K562 (cell line): ENCODE data around the gene NOS1. TPM values are rescaled to one million over a fixed set of nuclear protein-coding genes. Genes with fewer than 3 reads are reported as not detected.

Experiments
- ATAC-seq: fragments of 200-7000 bp; cut with Tn5 transposase; 3 replicates; pipeline ENCODE4 v1.9.1; 2020; ENCODE audit warnings: moderate library complexity
- BruUV-seq: library from RNA; stranded (reverse); fragments of 400-500 nt; replicated peaks from 2 replicates; lab custom pipeline; 2021; lab: Mats Ljungman, UMichigan
- CTCF ChIA-PET: fragments of 300-600 bp; formaldehyde crosslinking; extraction: SDS; loops from one replicate; lab custom pipeline; 2021; ENCODE audit warnings: low intra/inter-chr PET ratio; lab: Yijun Ruan, JAX
- POLR2A ChIA-PET: fragments of 300-600, 350-650 bp; sonication (Branson Sonifier 250); formaldehyde crosslinking; extraction: SDS; loops from one replicate; lab custom pipeline; 2021; ENCODE audit warnings: antibody characterized with exemption, inconsistent platforms; lab: Yijun Ruan, JAX
- DNase-seq, 4 experiments: peaks; one replicate each; pipeline versions ENCODE4 v3.0.0 to v3.0.0-alpha.2; 2011 to 2018; ENCODE audit warnings: low spot score in 3 of 4, mixed read lengths in 3 of 4; ENCODE audit errors: extremely low read depth in 1 of 4
- FAIRE-seq: peaks from 2 replicates; lab custom pipeline; 2011; peaks lifted over from hg19 to GRCh38; lab: Jason Lieb, UNC
- H2AFZ ChIP-seq: 2 replicates; pipeline ENCODE4 v1.6.0; 2011; ENCODE audit warnings: low read depth, low read length, control low read depth, inconsistent platforms
- H3K27ac ChIP-seq: fragments of 200-600 bp; 3 replicates; pipeline ENCODE4 v1.8.0; 2011; ENCODE audit warnings: low read depth, mild to moderate bottlenecking, control low read depth, inconsistent platforms, low read length, moderate library complexity, mixed read lengths; ENCODE audit errors: extremely low read depth
- H3K27me3 ChIP-seq, 2 experiments: fragments of 300-600 bp in 1 of 2; 2 replicates in 1 of 2; 3 replicates in 1 of 2; pipeline versions ENCODE4 v1.6.0 to v1.8.0; 2011; ENCODE audit warnings: inconsistent platforms in 2 of 2, low read length in 2 of 2, mild to moderate bottlenecking in 1 of 2, mixed read lengths in 1 of 2, moderate library complexity in 1 of 2; ENCODE audit not compliant: control insufficient read depth in 2 of 2, insufficient read depth in 2 of 2
- H3K36me3 ChIP-seq: fragments of 300-600 bp; 3 replicates; pipeline ENCODE4 v1.8.0; 2011; ENCODE audit warnings: mild to moderate bottlenecking, low read length, inconsistent platforms; ENCODE audit not compliant: control insufficient read depth, insufficient read depth
- H3K4me1 ChIP-seq, 2 experiments: fragments of 200-600 bp in 1 of 2; replicated peaks in 1 of 2; 2 replicates in 1 of 2; 3 replicates in 1 of 2; pipeline versions ENCODE4 v1.5.1 to v1.8.0; 2011; ENCODE audit warnings: inconsistent platforms in 2 of 2, low read length in 2 of 2, mild to moderate bottlenecking in 1 of 2, mixed read lengths in 1 of 2, moderate library complexity in 1 of 2; ENCODE audit not compliant: control insufficient read depth in 2 of 2, insufficient read depth in 2 of 2
- H3K4me2 ChIP-seq: 2 replicates; pipeline ENCODE4 v1.6.1; 2011; ENCODE audit warnings: low read length, control low read depth, inconsistent platforms, mixed read lengths; ENCODE audit not compliant: insufficient read depth
- H3K4me3 ChIP-seq: fragments of 200-600 bp; sonication (generic), shearing (Covaris generic); 2 replicates; pipeline ENCODE4 v1.5.1; 2016; ENCODE audit warnings: control low read depth, inconsistent platforms
- H3K79me2 ChIP-seq: fragments of 200-600 bp; 3 replicates; pipeline ENCODE4 v1.8.0; 2011; ENCODE audit warnings: low read length, inconsistent platforms; ENCODE audit not compliant: control insufficient read depth, insufficient read depth
- H3K9ac ChIP-seq, 2 experiments: 2 replicates each; pipeline versions ENCODE4 v1.6.0 to v1.6.1; 2011; ENCODE audit warnings: low read depth in 2 of 2, low read length in 2 of 2, control low read depth in 1 of 2, inconsistent platforms in 1 of 2, mild to moderate bottlenecking in 1 of 2, mixed read lengths in 1 of 2; ENCODE audit not compliant: insufficient read depth in 1 of 2
- H3K9me1 ChIP-seq: one replicate; pipeline ENCODE4 v1.6.0; 2011; ENCODE audit warnings: inconsistent platforms, mild to moderate bottlenecking, low read length, moderate library complexity; ENCODE audit not compliant: control insufficient read depth, insufficient read depth
- H3K9me3 ChIP-seq: replicated peaks from 2 replicates; pipeline ENCODE4 v1.5.1; 2011; ENCODE audit warnings: low read depth, low read length, inconsistent platforms; ENCODE audit not compliant: control insufficient read depth, insufficient read depth
- H4K20me1 ChIP-seq: replicated peaks from 2 replicates; pipeline ENCODE4 v1.6.1; 2011; ENCODE audit warnings: low read length, inconsistent platforms, mixed read lengths; ENCODE audit not compliant: control insufficient read depth, insufficient read depth
- CREM ChIP-seq: IDR thresholded peaks from 2 replicates; pipeline ENCODE4 v1.6.1; 2014; ENCODE audit warnings: antibody characterized with exemption, low read depth
- CTCF ChIP-seq, 3 experiments: IDR thresholded peaks in 2 of 3; conservative IDR thresholded peaks in 1 of 3; 2 replicates each; pipeline ENCODE4 v1.5.1; 2011 to 2012; ENCODE audit warnings: low read length in 3 of 3, mild to moderate bottlenecking in 3 of 3, control low read depth in 2 of 3, improper control_type of control experiment in 1 of 3, inconsistent platforms in 1 of 3, low read depth in 1 of 3, mixed read lengths in 1 of 3, moderate library complexity in 1 of 3; ENCODE audit not compliant: insufficient read depth in 2 of 3
- PBX2 ChIP-seq, 2 experiments: IDR thresholded peaks in 1 of 2; conservative IDR thresholded peaks in 1 of 2; 2 replicates each; pipeline ENCODE4 v1.6.1; 2016; ENCODE audit warnings: low read depth in 2 of 2, mild to moderate bottlenecking in 1 of 2, missing compliant biosample characterization in 1 of 2, missing genetic modification characterization in 1 of 2, moderate library complexity in 1 of 2
- POLR3G ChIP-seq: IDR thresholded peaks from 2 replicates; pipeline ENCODE4 v1.6.1; 2011; ENCODE audit not compliant: insufficient read length, insufficient replicate concordance; ENCODE audit errors: extremely low read depth
- REST ChIP-seq, 2 experiments: fragments of 450-650 bp; formaldehyde crosslinking in 1 of 2; IDR thresholded peaks; 2 replicates each; pipeline versions ENCODE4 v1.4.0 to v1.6.1; 2014 to 2020; ENCODE audit warnings: mild to moderate bottlenecking in 2 of 2, borderline replicate concordance in 1 of 2, low read depth in 1 of 2
- ZNF696 ChIP-seq: fragments of 250-450 bp; sonication (Bioruptor Pico); conservative IDR thresholded peaks from 2 replicates; pipeline ENCODE4 v1.4.0; 2020; ENCODE audit warnings: mild to moderate bottlenecking, moderate library complexity
- WGBS: fragments of 100-300 bp; shearing (Covaris generic); methylation state at CpG from one replicate; pipeline ENCODE4 v1.1.6; 2016; ENCODE audit warnings: low coverage, mixed read lengths; ENCODE audit not compliant: insufficient coverage; ENCODE audit errors: missing lambda C conversion rate; 5-methylcytosine and 5-hydroxymethylcytosine counted together
- in situ Hi-C: fragments of 300-500 bp; cut with MboI; formaldehyde crosslinking; loops from 4 replicates; pipeline ENCODE4 v1.15.0; 2018; ENCODE audit warnings: inconsistent platforms, mixed read lengths
- intact Hi-C: fragments of 100-400 bp; cut with micrococcal nuclease; formaldehyde crosslinking; loops from 2 replicates; pipeline ENCODE4 v1.14.2; 2022
- polyA plus RNA-seq, 8 experiments: library from polyadenylated mRNA; depleted of rRNA in 4 of 8; stranded (reverse) in 5 of 8; unstranded in 3 of 8; fragments of >200 nt; fragmentation: Nextera tagmentation in 2 of 8; fragmentation: Illumina TruSeq in 1 of 8; extraction: Ambion mirVana in 2 of 8; extraction: Trizol in 1 of 8; gene quantifications; 2 replicates each; pipeline versions ENCODE4 v1.2.1 to v1.2.3, GENCODE V29; 2011 to 2014; ENCODE audit warnings: inconsistent platforms in 1 of 8, missing spikeins in 1 of 8
- total RNA-seq, 7 experiments: library from RNA; depleted of rRNA in 6 of 7; stranded (reverse); fragments of >200 nt in 6 of 7; fragmentation: Illumina TruSeq in 2 of 7; extraction: Trizol in 2 of 7; gene quantifications; 2 replicates each; pipeline versions ENCODE4 v1.2.1 to v1.2.3, GENCODE V29; 2011 to 2021; ENCODE audit warnings: low replicate concordance in 1 of 7

NOS1 gene
- total and polyA plus RNA-seq, 9 of the 15 experiments (the other 6 are each of a cell fraction or from before 2014, with no cell fraction given): not detected

- peak; percentile 77 to 84 (median 79) for DNase-seq
- ChIA-PET POLR2A (interaction anchor here (0.7 to 0.8 kb wide), 2 partner anchors 69 to 670 kb away, joined by 3 read pairs; no protein-coding TSS in a partner anchor), CTCF (interaction anchor here (0.7 to 4.3 kb wide), 6 partner anchors 131 to 487 kb away, joined by 3 to 35 read pairs (median 7); no protein-coding TSS in a partner anchor)
- no peak overlapping the region for H3K4me2 ChIP-seq
- peak; percentile 96 for FAIRE-seq
- H3K9ac ChIP-seq: no peak overlapping the region
- H3K27ac ChIP-seq: no peak overlapping the region
- in situ Hi-C loops: loop anchor here (5.0 kb wide), 1 partner anchor 465 kb away; no protein-coding TSS in a partner anchor
- no peaks in the 10 kb centered on the region for H3K9me3 ChIP-seq
- peak; percentile 92 for ATAC-seq
- H3K27me3 ChIP-seq: peaks cover 0 to 14% of the 10 kb centered on the region in 2 experiments; a peak in 2 of 5 replicates
- no peak overlapping the region for H2AFZ ChIP-seq
- under 1% methylated on average over 12 of the region's 12 CpGs for WGBS
- no peaks in the 10 kb centered on the region for H3K9me1 ChIP-seq
- H4K20me1 ChIP-seq: 0 out of 2 replicates have a peak, but pooled peaks cover 3% of the 10 kb centered on the region
- H3K4me1 ChIP-seq: no peaks in the 10 kb centered on the region
- no peaks in the 10 kb centered on the region for H3K36me3 ChIP-seq
- H3K4me3 ChIP-seq: no peak overlapping the region
- no TSS peak for BruUV-seq
- no peaks in the 10 kb centered on the region for H3K79me2 ChIP-seq
- intact Hi-C loops: loop anchor here (1.0 to 10.0 kb wide), 5 partner anchors 105 to 470 kb away; no protein-coding TSS in a partner anchor
- TF ChIP-seq PBX2 (CRISPR knock-in tag; IDR thresholded peaks at IDR 0.05; ENCODE audit: low read depth): no peak
- no peak for TF ChIP-seq PBX2 (tag; conservative IDR thresholded peaks at IDR 0.05; ENCODE audit: low read depth)
- peak; percentile 84 to 91 (median 86) for TF ChIP-seq CTCF (IDR thresholded peaks at IDR 0.05 in 2 of 3, conservative IDR thresholded peaks at IDR 0.05 in 1 of 3; ENCODE audit: insufficient read depth in 2 of 3, low read depth in 1 of 3, low read length in 3 of 3)
- peak; percentile 75 for TF ChIP-seq REST (IDR thresholded peaks at IDR 0.05; ENCODE audit: borderline replicate concordance)
- TF ChIP-seq REST (CRISPR knock-in tag; IDR thresholded peaks at IDR 0.05; ENCODE audit: low read depth): no peak
- TF ChIP-seq ZNF696: no peak
- TF ChIP-seq CREM: no peak
- no peak for TF ChIP-seq POLR3G
These were observed 5.7 kb upstream of the NOS1 start for GRCh38 chr12:117367006-117367638.
